Measurements from ENCODE around the gene RRAD. TPM values are rescaled to one million over a fixed set of nuclear protein-coding genes. Genes with fewer than 3 reads are reported as not detected.

The RRAD gene
- polyA plus RNA-seq, 1 donor from 2014 or later, result 1.0 TPM

DNA sequence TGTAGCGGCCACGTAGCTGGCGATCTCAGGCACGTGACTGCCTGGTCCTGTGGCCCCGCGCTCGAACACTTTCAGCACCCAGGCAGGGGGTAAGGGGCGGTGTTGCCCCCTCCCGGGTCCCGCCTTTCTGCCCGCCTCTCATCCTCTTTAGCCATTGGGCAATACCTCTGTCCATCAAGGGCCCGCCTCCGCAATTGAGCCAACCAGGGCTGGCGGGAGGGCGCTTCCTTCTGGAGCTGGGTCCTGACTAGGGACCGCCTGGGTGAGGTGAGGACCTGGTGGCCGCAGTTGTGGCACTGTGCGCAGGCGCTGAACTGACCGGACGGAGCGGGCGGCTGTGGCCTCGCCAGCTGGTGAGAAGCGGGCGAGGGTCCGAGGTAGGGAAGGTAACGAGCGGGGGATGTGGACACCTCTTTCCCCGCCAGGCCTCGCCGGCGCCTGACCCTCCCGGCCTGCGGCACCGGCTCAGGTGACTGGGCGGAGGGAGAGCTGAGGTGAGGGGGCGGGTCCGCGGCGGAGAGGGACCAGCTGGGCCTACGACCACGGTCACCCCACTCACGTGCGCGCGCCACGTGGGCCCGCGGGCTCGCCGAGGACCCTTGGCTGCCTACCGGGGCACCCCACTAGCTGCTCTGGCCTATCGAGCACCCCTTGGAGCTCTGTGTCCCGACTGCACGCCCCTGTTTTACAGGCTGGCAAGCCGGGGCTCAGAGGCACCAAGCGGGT lies 44.9 kb downstream of the RRAD start, which contains the start of gene PDP2 (continued):
- TF ChIP-seq REST (IDR thresholded peaks at IDR 0.05; ENCODE audit: borderline replicate concordance), result peak; percentile 26

DNA sequence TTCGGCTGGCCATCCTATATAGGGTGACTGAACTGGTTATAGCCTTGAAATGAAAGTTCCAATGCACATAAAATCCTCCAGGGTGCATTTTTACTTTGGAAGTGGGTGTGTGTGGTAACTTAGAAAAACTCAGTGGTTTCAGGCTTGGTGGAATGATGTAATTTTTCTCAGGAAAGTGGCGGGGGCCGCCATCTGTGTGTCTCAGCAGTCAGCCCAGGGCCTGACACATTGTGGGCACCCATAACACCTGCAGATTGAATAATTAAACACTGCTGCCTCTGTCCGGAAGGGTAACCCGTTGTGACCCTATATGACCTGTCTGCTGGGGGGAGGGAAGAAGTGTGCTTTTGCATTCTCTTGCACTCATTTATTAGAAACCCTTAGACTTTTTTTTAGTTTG lies 47.3 kb downstream of the RRAD start:
- H3F3A ChIP-seq (ENCODE audit: insufficient read depth, low read length, poor library complexity, severe bottlenecking), result no peaks in the 10 kb centered on the region
- H3K36me3 ChIP-seq (ENCODE audit: insufficient read depth, low read length), result no peaks in the 10 kb centered on the region
- no peaks in the 10 kb centered on the region for H3K9me3 ChIP-seq (ENCODE audit: low read length)
- no peaks in the 10 kb centered on the region for H4K20me1 ChIP-seq (ENCODE audit: insufficient read depth)
- H2AFZ ChIP-seq (ENCODE audit: low read depth, low read length), result no peak overlapping the region
- no peak overlapping the region for H3K4me3 ChIP-seq (ENCODE audit: low read length)
- no peak for TF ChIP-seq SMC3 (conservative IDR thresholded peaks at IDR 0.05; ENCODE audit: poor library complexity)
- no peak for TF ChIP-seq RAD21 (conservative IDR thresholded peaks at IDR 0.05)
- TF ChIP-seq EZH2 (IDR thresholded peaks at IDR 0.05; ENCODE audit: borderline replicate concordance, insufficient read depth, low read length, poor library complexity, severe bottlenecking), result no peak
- TF ChIP-seq POLR2AphosphoS5 (IDR thresholded peaks at IDR 0.05), result no peak
- TF ChIP-seq MXI1 (conservative IDR thresholded peaks at IDR 0.05; ENCODE audit: poor library complexity, severe bottlenecking), result no peak
- no peak for TF ChIP-seq CTCF (IDR thresholded peaks at IDR 0.05; ENCODE audit: poor library complexity, severe bottlenecking)
- no peak for TF ChIP-seq REST (IDR thresholded peaks at IDR 0.05; ENCODE audit: borderline replicate concordance)
- no peak for TF ChIP-seq TAF1 (IDR thresholded peaks at IDR 0.05; ENCODE audit: low read depth)
- H3K9me2 ChIP-seq (ENCODE audit: insufficient read depth, low read length), result no peaks in the 10 kb centered on the region
- no peak overlapping the region for H3K9ac ChIP-seq (ENCODE audit: low read length)
- no peak overlapping the region for H3K4me2 ChIP-seq (ENCODE audit: low read length)
- H3K27me3 ChIP-seq (ENCODE audit: insufficient read depth, low read depth, low read length), result no peaks in the 10 kb centered on the region
- no peak overlapping the region for H3K27ac ChIP-seq (ENCODE audit: low read length)
- H3K79me2 ChIP-seq (replicated peaks; ENCODE audit: insufficient read depth, low read length), result no peaks in the 10 kb centered on the region
